Measurements from ENCODE around the gene CPNE5. TPM values are rescaled to one million over a fixed set of nuclear protein-coding genes. Genes with fewer than 3 reads are reported as not detected.

Gene CPNE5
- polyA plus RNA-seq, 3 donors: 0.47 to 0.85 (median 0.82) TPM

- intact Hi-C loops (cut with micrococcal nuclease): no loop called here
- peaks cover 2 to 18% (median 7%) of the 10 kb centered on the region in 3 donors for H3K27me3 Mint-ChIP-seq (ENCODE audit: low read depth in 3 of 3)
- peaks cover 16 to 28% of the 10 kb centered on the region in 2 donors for H3K4me1 ChIP-seq (ENCODE audit: control insufficient read depth in 1 of 2, insufficient read depth in 2 of 2, low read length in 2 of 2)
Observed at GRCh38 chr6:36740818-36741179, 98.4 kb downstream of the CPNE5 start.

GRCh38 chr6:36739947-36740817 is 99.1 kb downstream of the CPNE5 start:
- Mint-ChIP-seq H3K27me3 (ENCODE audit: low read depth in 3 of 3) (peaks cover 2 to 18% (median 4%) of the 10 kb centered on the region in 3 donors), H3K4me1 (peaks cover 23% of the 10 kb centered on the region), H3K9me3 (peaks cover 0 to 2% (median 0%) of the 10 kb centered on the region in 7 donors), H3K27ac (peak overlapping the region in 2 of 7 donors; percentile 20 to 58), H3K36me3 (no peaks in the 10 kb centered on the region), H3K4me3 (peak overlapping the region in 1 of 2 donors; percentile 40)
- Histone ChIP-seq H3K4me3 (replicated peaks in 1 of 3; ENCODE audit: low read depth in 2 of 3, low read length in 3 of 3) (no peak overlapping the region), H3K27ac (ENCODE audit: low read depth in 1 of 2, low read length in 2 of 2) (no peak overlapping the region), H3K9me3 (replicated peaks in 1 of 2; ENCODE audit: control insufficient read depth in 1 of 2, insufficient read depth in 1 of 2, low read length in 2 of 2) (no peaks in the 10 kb centered on the region), H3K36me3 (replicated peaks in 1 of 2; ENCODE audit: control insufficient read depth in 1 of 2, insufficient read depth in 2 of 2, low read length in 2 of 2) (no peaks in the 10 kb centered on the region), H3K9ac (ENCODE audit: insufficient read depth, low read length, poor library complexity, severe bottlenecking) (no peak overlapping the region), H2AFZ (ENCODE audit: insufficient read depth, low read depth, low read length, poor library complexity, severe bottlenecking) (no peak overlapping the region), H3K4me1 (ENCODE audit: control insufficient read depth in 1 of 2, insufficient read depth in 2 of 2, low read length in 2 of 2) (peaks cover 22 to 34% of the 10 kb centered on the region in 2 donors), H3K79me2 (ENCODE audit: insufficient read depth, low read length) (no peaks in the 10 kb centered on the region), H4K20me1 (ENCODE audit: insufficient read depth, low read length) (no peaks in the 10 kb centered on the region), H3K4me2 (replicated peaks; ENCODE audit: extremely low read depth, low read length, poor library complexity, severe bottlenecking) (no peak overlapping the region), H3K27me3 (ENCODE audit: control insufficient read depth in 2 of 2, insufficient read depth in 2 of 2, low read length in 2 of 2) (no peaks in the 10 kb centered on the region)
- no peak for TF ChIP-seq CTCF (IDR thresholded peaks at IDR 0.05)
- DNase-seq: no peak
- intact Hi-C loops (cut with micrococcal nuclease): no loop called here
- WGBS (ENCODE audit: insufficient coverage): 92% methylated on average over 6 of the region's 13 CpGs

More at GRCh38 chr6:36740818-36741179, 98.4 kb downstream of the CPNE5 start:
- Histone ChIP-seq H3K27ac (ENCODE audit: low read depth in 1 of 2, low read length in 2 of 2) (no peak overlapping the region), H3K4me3 (replicated peaks in 1 of 3; ENCODE audit: low read depth in 2 of 3, low read length in 3 of 3) (no peak overlapping the region), H3K4me2 (replicated peaks; ENCODE audit: extremely low read depth, low read length, poor library complexity, severe bottlenecking) (no peak overlapping the region), H3K9ac (ENCODE audit: insufficient read depth, low read length, poor library complexity, severe bottlenecking) (no peak overlapping the region), H2AFZ (ENCODE audit: insufficient read depth, low read depth, low read length, poor library complexity, severe bottlenecking) (no peak overlapping the region), H3K36me3 (replicated peaks in 1 of 2; ENCODE audit: control insufficient read depth in 1 of 2, insufficient read depth in 2 of 2, low read length in 2 of 2) (no peaks in the 10 kb centered on the region), H3K9me3 (replicated peaks in 1 of 2; ENCODE audit: control insufficient read depth in 1 of 2, insufficient read depth in 1 of 2, low read length in 2 of 2) (no peaks in the 10 kb centered on the region), H4K20me1 (ENCODE audit: insufficient read depth, low read length) (no peaks in the 10 kb centered on the region), H3K27me3 (ENCODE audit: control insufficient read depth in 2 of 2, insufficient read depth in 2 of 2, low read length in 2 of 2) (no peaks in the 10 kb centered on the region), H3K79me2 (ENCODE audit: insufficient read depth, low read length) (no peaks in the 10 kb centered on the region)
- no peak for DNase-seq
- Mint-ChIP-seq H3K9me3 (peaks cover 0 to 2% (median 0%) of the 10 kb centered on the region in 7 donors), H3K27ac (no peak overlapping the region), H3K4me1 (peaks cover 17% of the 10 kb centered on the region), H3K36me3 (no peaks in the 10 kb centered on the region), H3K4me3 (peak overlapping the region in 1 of 2 donors; percentile 40)
- TF ChIP-seq CTCF (IDR thresholded peaks at IDR 0.05): no peak
- WGBS (ENCODE audit: insufficient coverage): 100% methylated on average over 5 of the region's 11 CpGs

Data from CD14-positive monocyte (primary cell).